ENCODE results near the gene RAPGEF4. TPM values are rescaled to one million over a fixed set of nuclear protein-coding genes. Genes with fewer than 3 reads are reported as not detected.

The RAPGEF4 gene
- total RNA-seq, 1 experiment from 2014 or later = 1.4 TPM

DNA sequence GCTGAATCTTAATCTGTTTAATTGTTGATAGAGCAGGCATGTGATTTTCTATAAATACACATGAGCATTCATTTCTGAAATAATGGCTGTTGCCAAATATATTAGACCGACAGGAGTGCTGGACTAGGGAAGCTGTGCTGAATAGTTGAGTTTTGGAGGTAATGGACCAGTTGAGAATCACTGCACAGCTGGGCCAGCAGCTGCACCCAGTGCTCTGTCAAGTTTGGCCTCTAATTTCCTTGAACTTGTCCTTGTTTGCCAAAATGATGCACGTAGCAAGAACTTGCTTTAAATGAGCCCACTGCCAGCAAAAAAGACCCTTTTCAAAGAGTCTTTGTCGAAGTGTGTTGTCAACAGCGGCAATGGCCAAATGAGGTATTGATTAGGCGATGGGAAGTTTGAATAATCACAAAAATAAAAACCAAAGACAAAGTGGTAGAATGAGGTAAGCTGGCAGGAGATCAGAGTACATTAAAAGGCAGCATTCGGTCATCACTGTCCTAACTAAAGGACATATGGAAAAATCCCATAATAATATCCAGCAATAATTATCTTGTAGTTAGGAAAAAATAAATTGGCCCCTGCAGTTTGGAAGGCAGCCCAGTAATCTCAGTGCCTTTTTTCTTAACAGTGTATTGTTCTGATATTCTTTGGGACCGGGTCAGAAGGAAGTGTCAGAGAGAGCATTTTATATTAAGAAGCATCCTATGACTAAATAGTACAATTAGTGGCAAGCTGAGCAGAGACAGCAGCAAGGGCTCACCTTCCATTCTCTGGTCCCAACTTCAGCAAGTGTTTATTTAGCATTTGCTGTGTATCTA lies 126.2 kb downstream of the RAPGEF4 start:
- H4K91ac ChIP-seq (ENCODE audit: insufficient read length, low read depth, low read length) = no peak overlapping the region

More for the DNA sequence above, 126.2 kb downstream of the RAPGEF4 start:
- no peaks in the 10 kb centered on the region; the same call in 1 of the 2 replicates for H3K27me3 Mint-ChIP-seq (ENCODE audit: low read depth)
- H3K4ac ChIP-seq (ENCODE audit: low read depth, low read length) = no peak overlapping the region
- no peak overlapping the region for H3K18ac ChIP-seq (ENCODE audit: insufficient read length, low read depth, low read length)
- no peak overlapping the region for H2BK15ac ChIP-seq (ENCODE audit: low read depth, low read length)
- no peaks in the 10 kb centered on the region for H4K20me1 ChIP-seq (ENCODE audit: control insufficient read depth, insufficient read depth, insufficient read length)
- H3K27me3 ChIP-seq (ENCODE audit: insufficient read depth, low read length) = no peaks in the 10 kb centered on the region
- no peak overlapping the region for H2BK12ac ChIP-seq (ENCODE audit: insufficient read length, low read depth, low read length)
- H3K4me1 ChIP-seq (ENCODE audit: insufficient read depth, low read length) = no peaks in the 10 kb centered on the region
- H3K9me3 Mint-ChIP-seq = no peaks in the 10 kb centered on the region
- TF ChIP-seq CTCF (conservative IDR thresholded peaks at IDR 0.05) = no peak
- H2BK5ac ChIP-seq (ENCODE audit: insufficient read length, low read length) = no peak overlapping the region
- WGBS (ENCODE audit: extremely low coverage, insufficient read length, low lambda C conversion rate) = no CpG with 5 or more reads among the region's 7 CpGs
- no peaks in the 10 kb centered on the region for H3K79me1 ChIP-seq (ENCODE audit: insufficient read depth, low read depth, low read length, poor library complexity, severe bottlenecking)
- H3K4me1 Mint-ChIP-seq = no peaks in the 10 kb centered on the region; a peak in 2 of 4 replicates
- H3K27ac Mint-ChIP-seq = no peak overlapping the region
- H3K36me3 Mint-ChIP-seq (ENCODE audit: insufficient read depth in 1 of 3, low read depth in 3 of 3) = no peaks in the 10 kb centered on the region
- H2BK20ac ChIP-seq (ENCODE audit: low read depth, low read length, poor library complexity, severe bottlenecking) = no peak overlapping the region
- no peaks in the 10 kb centered on the region for H3K9me3 ChIP-seq (ENCODE audit: control insufficient read depth, low read depth, low read length)
- no peak overlapping the region for H2AFZ ChIP-seq (ENCODE audit: low read length)
- H3K23ac ChIP-seq (ENCODE audit: insufficient read length, low read depth, low read length) = no peak overlapping the region
- no peak overlapping the region for H3K4me2 ChIP-seq (ENCODE audit: insufficient read depth, insufficient read length, low read length)
- H3K4me3 Mint-ChIP-seq = no peak overlapping the region
- no peak overlapping the region for H3K56ac ChIP-seq (ENCODE audit: insufficient read length, low read depth, low read length)
- no peak overlapping the region for H4K8ac ChIP-seq (replicated peaks; ENCODE audit: insufficient read length, low read depth, low read length)
- H3K27ac ChIP-seq (ENCODE audit: insufficient read length, low read depth, low read length) = no peak overlapping the region
- no peak for DNase-seq
- no peaks in the 10 kb centered on the region for H3K23me2 ChIP-seq (ENCODE audit: insufficient read length, low read depth, low read length, poor library complexity, severe bottlenecking)
- H3K9ac ChIP-seq (ENCODE audit: extremely low read depth, insufficient read length, low read length) = no peak overlapping the region
- H3T11ph ChIP-seq (ENCODE audit: low read length) = no peak overlapping the region
- no peak overlapping the region for H3K14ac ChIP-seq (ENCODE audit: insufficient read depth, low read length)
- no peaks in the 10 kb centered on the region for H3K79me2 ChIP-seq (ENCODE audit: insufficient read depth, low read length)
- H2BK120ac ChIP-seq (ENCODE audit: low read depth, low read length, poor library complexity, severe bottlenecking) = no peak overlapping the region
- H4K5ac ChIP-seq (ENCODE audit: insufficient read length, low read depth, low read length) = no peak overlapping the region
- no peak overlapping the region for H2AK5ac ChIP-seq (ENCODE audit: insufficient read length, low read length)
